Glomerular visceral epithelial cell (primary cell): Measurements from ENCODE around the gene UBE3A.
"Not testable (repeated sequence)": the region's sequence is repeated elsewhere in the genome, so short reads cannot be mapped to it uniquely, and the experiment has no call there.

Experiments used
- DNase-seq: peaks from one replicate; pipeline ENCODE4 v3.0.0-alpha.2; 2016; ENCODE audit errors: extremely low spot score

UBE3A gene

GRCh38 chr15:25437777-25438600 is 835 bp downstream of the UBE3A start:
- peak; percentile 49 for DNase-seq

- no peak for DNase-seq
Observed at GRCh38 chr15:25436707-25437106, 2.1 kb downstream of the UBE3A start.

- no peak for DNase-seq
Observed at GRCh38 chr15:25435474-25436243, 3.2 kb downstream of the UBE3A start.

GRCh38 chr15:25433118-25433865 is 5.5 kb downstream of the UBE3A start:
- DNase-seq = no peak

- DNase-seq = no peak
Observed at GRCh38 chr15:25431836-25432561, 6.8 kb downstream of the UBE3A start.

- DNase-seq = no peak
Observed at GRCh38 chr15:25427861-25428260, 11.0 kb downstream of the UBE3A start.

- DNase-seq = no peak
Observed at GRCh38 chr15:25426896-25427610, 11.8 kb downstream of the UBE3A start.

GRCh38 chr15:25424073-25424472 is 14.8 kb downstream of the UBE3A start:
- no peak for DNase-seq

- no peak for DNase-seq
Observed at GRCh38 chr15:25422021-25422420, 16.8 kb downstream of the UBE3A start.

- no peak for DNase-seq
Observed at GRCh38 chr15:25418202-25418601, 20.6 kb downstream of the UBE3A start.

- DNase-seq = no peak
Observed at GRCh38 chr15:25417604-25418003, 21.2 kb downstream of the UBE3A start.

GRCh38 chr15:25416693-25417092 is 22.1 kb downstream of the UBE3A start:
- peak; percentile 51 for DNase-seq

GRCh38 chr15:25415707-25416106 is 23.1 kb downstream of the UBE3A start:
- DNase-seq = no peak

GRCh38 chr15:25415217-25415616 is 23.6 kb downstream of the UBE3A start:
- no peak for DNase-seq

GRCh38 chr15:25410649-25411048 is 28.2 kb downstream of the UBE3A start:
- no peak for DNase-seq

- DNase-seq = not testable (repeated sequence)
Observed at GRCh38 chr15:25409731-25410130, 29.1 kb downstream of the UBE3A start.

GRCh38 chr15:25408929-25409328 is 29.9 kb downstream of the UBE3A start:
- DNase-seq = no peak

- no peak for DNase-seq
Observed at GRCh38 chr15:25408428-25408827, 30.4 kb downstream of the UBE3A start.

- DNase-seq = peak; percentile 5
Observed at GRCh38 chr15:25407950-25408349, 30.9 kb downstream of the UBE3A start.

GRCh38 chr15:25406846-25407245 is 32.0 kb downstream of the UBE3A start:
- DNase-seq = no peak

GRCh38 chr15:25406261-25406660 is 32.6 kb downstream of the UBE3A start:
- DNase-seq = no peak
